Osteocyte (in vitro differentiated cells): ENCODE results near the gene TMEM218. TPM values are rescaled to one million over a fixed set of nuclear protein-coding genes. Genes with fewer than 3 reads are reported as not detected.
"Not testable (repeated sequence)": the region's sequence is repeated elsewhere in the genome, so short reads cannot be mapped to it uniquely, and the experiment has no call there.

Source experiments
- DNase-seq: peaks from one replicate; pipeline ENCODE4 v3.0.0; 2021; ENCODE audit warnings: mixed read lengths; ENCODE audit not compliant: unreplicated experiment; ENCODE audit errors: extremely low spot score
- H3K27ac Mint-ChIP-seq: one replicate; pipeline ENCODE4 v1.8.0; 2021; ENCODE audit warnings: mild to moderate bottlenecking, mixed read lengths; ENCODE audit not compliant: unreplicated experiment
- H3K27me3 Mint-ChIP-seq: one replicate; pipeline ENCODE4 v1.8.0; 2021; ENCODE audit warnings: mixed read lengths; ENCODE audit not compliant: unreplicated experiment
- H3K36me3 Mint-ChIP-seq: one replicate; pipeline ENCODE4 v1.8.0; 2021; ENCODE audit warnings: mixed read lengths; ENCODE audit not compliant: unreplicated experiment
- H3K4me1 Mint-ChIP-seq: one replicate; pipeline ENCODE4 v1.8.0; 2021; ENCODE audit warnings: mixed read lengths; ENCODE audit not compliant: unreplicated experiment
- H3K4me3 Mint-ChIP-seq: one replicate; pipeline ENCODE4 v1.8.0; 2021; ENCODE audit warnings: mild to moderate bottlenecking, moderate library complexity, mixed read lengths; ENCODE audit not compliant: unreplicated experiment
- H3K9me3 Mint-ChIP-seq: one replicate; pipeline ENCODE4 v1.8.0; 2021; ENCODE audit warnings: mixed read lengths; ENCODE audit not compliant: unreplicated experiment
- total RNA-seq: library from RNA; stranded (reverse); gene quantifications from 2 replicates; pipeline ENCODE4 v1.2.1, GENCODE V29; 2021
- TF ChIP-seq, protein P1 (sequence below): fragments of 200-600 bp; sonication (generic); IDR thresholded peaks from 2 replicates; pipeline ENCODE4 v1.5.0; 2021; ENCODE audit warnings: antibody characterized with exemption, mild to moderate bottlenecking, moderate library complexity

TMEM218 gene
- total RNA-seq, 1 donor from 2014 or later, result 19.9 TPM

GRCh38 chr11:125061281-125061680 lies 50.1 kb downstream of the TMEM218 start:
- Mint-ChIP-seq H3K27me3 (peaks cover 8% of the 10 kb centered on the region), H3K36me3 (no peaks in the 10 kb centered on the region), H3K4me3 (no peak overlapping the region), H3K9me3 (no peaks in the 10 kb centered on the region), H3K27ac (no peak overlapping the region), H3K4me1 (peaks cover 9% of the 10 kb centered on the region)
- DNase-seq, result no peak
- TF ChIP-seq, protein P1, sequence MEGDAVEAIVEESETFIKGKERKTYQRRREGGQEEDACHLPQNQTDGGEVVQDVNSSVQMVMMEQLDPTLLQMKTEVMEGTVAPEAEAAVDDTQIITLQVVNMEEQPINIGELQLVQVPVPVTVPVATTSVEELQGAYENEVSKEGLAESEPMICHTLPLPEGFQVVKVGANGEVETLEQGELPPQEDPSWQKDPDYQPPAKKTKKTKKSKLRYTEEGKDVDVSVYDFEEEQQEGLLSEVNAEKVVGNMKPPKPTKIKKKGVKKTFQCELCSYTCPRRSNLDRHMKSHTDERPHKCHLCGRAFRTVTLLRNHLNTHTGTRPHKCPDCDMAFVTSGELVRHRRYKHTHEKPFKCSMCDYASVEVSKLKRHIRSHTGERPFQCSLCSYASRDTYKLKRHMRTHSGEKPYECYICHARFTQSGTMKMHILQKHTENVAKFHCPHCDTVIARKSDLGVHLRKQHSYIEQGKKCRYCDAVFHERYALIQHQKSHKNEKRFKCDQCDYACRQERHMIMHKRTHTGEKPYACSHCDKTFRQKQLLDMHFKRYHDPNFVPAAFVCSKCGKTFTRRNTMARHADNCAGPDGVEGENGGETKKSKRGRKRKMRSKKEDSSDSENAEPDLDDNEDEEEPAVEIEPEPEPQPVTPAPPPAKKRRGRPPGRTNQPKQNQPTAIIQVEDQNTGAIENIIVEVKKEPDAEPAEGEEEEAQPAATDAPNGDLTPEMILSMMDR, result no peak

DNA sequence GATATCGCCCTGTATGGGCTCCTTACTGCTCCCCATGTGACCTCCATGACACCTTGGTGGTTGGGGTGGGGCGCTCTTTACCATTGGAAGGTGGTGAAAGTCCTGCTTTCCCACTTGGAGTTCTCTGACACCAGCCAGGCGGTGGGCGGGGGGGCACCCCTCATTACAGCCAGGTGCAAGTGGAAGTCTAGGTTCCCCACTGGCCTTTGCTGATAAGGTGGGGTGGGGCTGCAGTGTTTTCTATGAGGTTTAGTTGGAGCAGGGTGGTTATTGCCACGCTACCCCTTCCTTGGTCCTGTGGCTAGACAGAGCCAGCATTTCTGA lies 53.8 kb downstream of the TMEM218 start:
- DNase-seq, result no peak
- Mint-ChIP-seq H3K36me3 (no peaks in the 10 kb centered on the region), H3K27ac (no peak overlapping the region), H3K4me1 (peaks cover 4% of the 10 kb centered on the region), H3K27me3 (no peaks in the 10 kb centered on the region), H3K9me3 (no peaks in the 10 kb centered on the region), H3K4me3 (no peak overlapping the region)
- TF ChIP-seq, protein P1, result no peak

GRCh38 chr11:125056931-125057692 lies 54.3 kb downstream of the TMEM218 start:
- Mint-ChIP-seq H3K27me3 (no peaks in the 10 kb centered on the region), H3K4me3 (no peak overlapping the region), H3K4me1 (peaks cover 4% of the 10 kb centered on the region), H3K36me3 (no peaks in the 10 kb centered on the region), H3K27ac (no peak overlapping the region), H3K9me3 (no peaks in the 10 kb centered on the region)
- TF ChIP-seq, protein P1, result no peak
- DNase-seq, result no peak

DNA sequence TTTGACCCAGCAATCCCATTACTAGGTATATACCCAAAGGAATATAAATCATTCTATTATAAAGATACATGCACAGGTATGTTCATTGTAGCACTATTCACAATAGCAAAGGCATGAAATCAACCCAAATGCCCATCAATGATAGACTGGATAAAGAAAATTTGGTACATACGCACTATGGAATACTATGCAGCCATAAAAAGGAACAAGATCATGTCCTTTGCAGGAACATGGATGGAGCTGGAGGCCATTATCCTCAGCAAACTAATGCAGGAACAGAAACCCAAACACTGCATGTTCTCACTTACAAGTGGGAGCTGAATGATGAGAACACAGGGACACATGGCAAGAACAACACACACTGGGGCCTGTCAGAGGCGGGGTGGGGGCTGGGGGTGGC lies 55.3 kb downstream of the TMEM218 start:
- not testable (repeated sequence) for H3K36me3 Mint-ChIP-seq, H3K27ac Mint-ChIP-seq, H3K27me3 Mint-ChIP-seq, H3K4me1 Mint-ChIP-seq, H3K9me3 Mint-ChIP-seq, H3K4me3 Mint-ChIP-seq, DNase-seq

DNA sequence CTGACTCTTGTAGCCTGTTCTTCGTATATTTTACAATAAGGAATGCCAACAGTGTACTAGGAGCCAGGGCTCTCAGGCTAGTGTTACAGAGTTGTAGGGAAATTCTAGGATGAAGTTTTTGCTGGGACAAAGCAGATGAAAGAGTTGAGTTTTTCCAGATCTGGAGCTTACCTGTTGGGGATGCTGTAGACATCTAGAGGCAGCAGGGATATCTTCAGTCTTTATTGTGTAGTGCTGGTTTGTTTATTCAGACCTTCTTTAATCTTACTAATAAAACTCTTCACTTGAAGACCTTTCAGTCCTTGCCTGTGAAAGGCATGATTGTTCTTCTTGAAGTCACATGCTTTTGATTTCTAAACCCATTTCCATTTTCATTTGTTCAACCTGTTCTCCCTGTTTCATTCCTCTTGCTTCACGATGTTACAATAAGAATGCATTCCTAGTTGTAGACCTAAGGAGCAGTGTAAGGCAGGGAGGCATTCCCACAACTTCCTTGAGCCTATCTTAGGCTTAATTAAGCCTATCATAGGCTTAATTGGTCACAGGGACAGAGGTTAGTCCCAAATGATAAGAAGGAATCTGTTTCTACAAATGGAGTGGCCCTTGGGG lies 56.2 kb downstream of the TMEM218 start:
- TF ChIP-seq, protein P1, result no peak
- no peak overlapping the region for H3K4me3 Mint-ChIP-seq
- DNase-seq, result no peak
- no peaks in the 10 kb centered on the region for H3K36me3 Mint-ChIP-seq
- no peak overlapping the region for H3K27ac Mint-ChIP-seq
- no peaks in the 10 kb centered on the region for H3K9me3 Mint-ChIP-seq
- peaks cover 4% of the 10 kb centered on the region for H3K4me1 Mint-ChIP-seq
- no peaks in the 10 kb centered on the region for H3K27me3 Mint-ChIP-seq
